HG03135 (cell line): Measurements from ENCODE around the gene STAT2.

Experiments
- ATAC-seq: cut with Tn5 transposase; IDR thresholded peaks from one replicate; pipeline ENCODE4 v1.9.1; 2021; ENCODE audit warnings: mild to moderate bottlenecking, moderate library complexity; ENCODE audit not compliant: unreplicated experiment

The STAT2 gene

GRCh38 chr12:56298828-56299227 lies 61.1 kb downstream of the STAT2 start:
- ATAC-seq = no peak

- ATAC-seq = no peak
These were observed 62.5 kb downstream of the STAT2 start for GRCh38 chr12:56297400-56297799.

- ATAC-seq = no peak
These were observed 63.6 kb downstream of the STAT2 start for GRCh38 chr12:56296295-56296694.

GRCh38 chr12:56293795-56294194 lies 66.1 kb downstream of the STAT2 start:
- no peak for ATAC-seq
